GM19099 (cell line): ENCODE results near the gene DNAJB6.

ENCODE experiments used
- POLR2A ChIP-seq: IDR thresholded peaks from 3 replicates; pipeline ENCODE4 v1.6.1; 2011; ENCODE audit warnings: low read depth; ENCODE audit not compliant: insufficient read length; ENCODE audit errors: extremely low read depth

Gene DNAJB6

GRCh38 chr7:157405501-157405900, 68.7 kb downstream of the DNAJB6 start:
- no peak for TF ChIP-seq POLR2A

- TF ChIP-seq POLR2A = no peak
Measured at GRCh38 chr7:157405914-157406810, 69.4 kb downstream of the DNAJB6 start.

DNA sequence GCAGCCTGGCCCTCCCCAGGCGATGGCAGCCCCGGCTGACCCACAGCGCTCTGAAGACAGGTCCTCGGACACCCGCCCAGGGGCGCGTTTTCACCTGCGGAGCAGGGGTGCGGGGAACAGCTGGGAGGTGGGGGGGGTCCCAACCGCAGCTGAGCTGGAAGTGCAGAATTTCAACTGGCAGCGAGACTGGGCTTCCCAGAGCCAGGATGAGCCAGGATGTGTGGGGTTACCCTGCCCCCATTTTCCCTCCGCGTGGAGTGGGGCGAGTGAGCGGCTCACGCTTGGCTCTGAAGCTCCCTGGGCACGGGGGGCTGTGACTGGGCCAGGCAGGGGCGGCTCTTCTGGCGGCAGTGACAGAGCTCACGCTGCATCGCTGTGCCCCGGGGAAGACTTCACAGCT, 70.2 kb downstream of the DNAJB6 start:
- TF ChIP-seq POLR2A = no peak

DNA sequence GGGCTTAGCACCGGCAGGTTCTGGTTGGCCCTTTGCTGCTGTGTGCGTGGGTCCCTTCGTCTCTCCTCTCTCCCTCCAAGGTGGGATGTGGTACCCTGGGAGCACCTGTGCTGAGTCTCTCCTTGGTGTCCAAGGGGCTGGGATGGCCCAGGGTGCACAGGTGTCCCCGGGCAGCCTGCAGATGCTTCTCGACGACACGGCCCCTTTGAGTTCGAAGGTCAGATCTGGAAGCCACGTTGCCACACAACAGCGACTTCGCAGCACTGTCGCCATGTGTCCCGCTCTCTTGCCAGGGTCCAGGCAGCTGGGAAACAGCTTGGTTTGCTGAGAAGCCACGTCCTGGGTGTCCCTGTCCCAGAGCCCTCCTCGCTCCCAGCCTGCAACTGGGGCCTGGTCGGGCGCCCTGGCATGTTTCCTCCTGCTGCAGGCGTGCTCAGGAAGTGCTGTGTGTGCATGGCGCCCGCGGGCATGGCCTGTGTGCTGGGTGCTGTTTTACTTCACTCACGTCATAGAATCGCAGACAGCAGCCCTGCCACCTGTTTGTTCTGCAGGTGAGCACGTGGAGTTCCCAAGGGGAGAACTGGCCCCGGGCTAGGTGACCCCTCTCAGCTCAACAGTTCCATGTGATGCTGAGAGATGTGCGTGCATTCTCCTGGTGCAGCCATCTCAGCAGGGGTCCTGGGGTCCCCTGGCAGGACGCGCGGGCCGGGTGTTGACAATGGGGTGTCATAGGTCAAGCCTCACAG, 70.9 kb downstream of the DNAJB6 start:
- TF ChIP-seq POLR2A = no peak

GRCh38 chr7:157408258-157409101, 71.7 kb downstream of the DNAJB6 start:
- TF ChIP-seq POLR2A = no peak

DNA sequence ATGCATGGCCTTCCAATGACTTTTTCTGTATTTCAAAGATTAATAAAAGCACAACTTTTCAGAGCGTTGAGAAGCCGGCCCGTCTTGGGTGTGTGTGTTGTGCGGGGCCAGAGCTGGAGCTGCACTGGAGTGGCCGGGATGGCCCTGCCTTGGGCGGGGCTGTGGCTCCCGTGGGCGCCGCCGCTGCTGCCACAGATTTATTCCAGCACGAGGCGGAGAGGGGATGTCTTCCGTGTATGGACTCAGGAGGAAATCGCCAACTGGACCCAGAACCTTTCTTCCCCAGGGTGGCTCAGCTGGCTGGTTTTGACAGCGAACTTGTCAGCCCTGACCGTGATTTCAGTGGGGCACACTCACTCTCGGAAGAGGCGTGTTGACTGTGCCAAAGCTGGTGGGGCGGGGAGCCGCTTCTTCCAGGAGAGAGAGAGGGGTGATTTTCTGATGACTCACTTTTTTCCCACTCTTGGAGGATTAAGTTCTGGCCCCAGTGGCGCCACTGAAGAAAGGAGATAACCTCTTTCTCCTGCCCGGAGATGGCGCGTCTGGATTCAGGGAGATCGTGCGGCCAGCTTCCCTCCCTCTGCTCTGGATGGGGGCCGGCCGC, 72.4 kb downstream of the DNAJB6 start:
- TF ChIP-seq POLR2A = no peak

DNA sequence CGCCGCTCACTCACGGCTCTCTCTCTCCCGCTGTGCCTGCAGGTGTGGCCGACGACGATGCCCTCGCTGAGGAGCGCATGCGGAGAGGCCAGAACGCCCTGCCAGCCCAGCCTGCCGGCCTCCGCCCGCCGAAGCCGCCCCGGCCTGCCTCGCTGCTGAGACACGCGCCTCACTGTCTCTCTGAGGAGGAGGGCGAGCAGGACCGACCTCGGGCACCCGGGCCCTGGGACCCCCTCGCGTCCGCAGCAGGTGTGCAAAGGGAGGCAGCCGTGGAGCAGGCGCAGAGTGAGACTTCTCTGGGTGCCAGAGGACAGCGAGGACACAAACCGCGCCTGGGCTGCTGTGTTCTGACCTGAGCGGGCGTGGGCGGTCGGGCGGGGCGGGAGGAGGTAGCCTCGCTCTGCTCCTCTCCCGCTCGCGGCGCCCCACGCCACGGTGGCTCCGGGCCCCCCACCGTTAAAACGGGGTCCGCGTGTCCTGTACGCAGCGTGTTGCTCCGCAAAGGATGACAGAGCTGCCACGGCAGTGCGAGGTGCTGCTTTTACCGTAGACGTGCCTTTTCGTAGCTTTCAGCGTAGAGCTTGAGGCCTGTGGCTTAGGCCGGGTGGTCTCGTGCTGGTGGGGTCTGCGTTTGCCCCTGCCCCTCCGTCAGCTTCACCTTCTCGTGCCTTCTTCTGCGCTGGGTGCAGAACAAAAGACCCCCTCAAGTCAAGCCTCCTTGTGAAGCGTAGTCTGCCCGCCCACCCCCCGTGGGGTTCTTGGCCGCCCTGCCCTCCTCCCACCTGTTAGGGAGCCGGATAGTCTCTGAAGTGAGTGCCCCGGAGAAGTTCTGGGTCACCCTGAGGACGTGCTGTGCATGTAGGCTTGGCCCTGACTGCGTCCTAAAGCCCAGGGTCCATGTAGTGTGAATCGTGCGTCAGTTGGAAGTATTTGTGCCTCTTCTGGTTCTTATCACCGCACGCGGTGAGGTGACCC, 73.2 kb downstream of the DNAJB6 start:
- TF ChIP-seq POLR2A = no peak

GRCh38 chr7:157410831-157411556, 74.2 kb downstream of the DNAJB6 start:
- no peak for TF ChIP-seq POLR2A

DNA sequence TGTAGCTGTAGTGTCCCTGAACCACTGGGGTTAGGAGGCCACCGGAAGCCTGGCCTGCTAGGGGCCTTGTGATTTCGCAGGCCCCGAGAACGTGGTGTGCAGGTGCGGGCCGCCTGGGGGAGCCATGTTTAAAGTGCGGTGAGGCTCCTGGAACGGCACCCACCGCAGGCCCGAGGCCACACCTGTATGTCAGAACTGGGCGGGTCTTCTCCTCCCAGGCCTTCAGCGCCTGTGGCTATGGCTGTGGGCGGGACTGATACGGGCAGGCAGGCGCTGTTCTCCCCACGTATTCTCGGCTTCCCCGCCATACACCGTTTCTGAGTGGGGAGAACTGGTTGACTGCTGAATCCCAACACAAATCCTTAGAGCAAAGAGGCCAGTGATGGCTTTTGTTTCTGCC, 74.8 kb downstream of the DNAJB6 start:
- TF ChIP-seq POLR2A = no peak

GRCh38 chr7:157412021-157412443, 75.2 kb downstream of the DNAJB6 start:
- TF ChIP-seq POLR2A = no peak

DNA sequence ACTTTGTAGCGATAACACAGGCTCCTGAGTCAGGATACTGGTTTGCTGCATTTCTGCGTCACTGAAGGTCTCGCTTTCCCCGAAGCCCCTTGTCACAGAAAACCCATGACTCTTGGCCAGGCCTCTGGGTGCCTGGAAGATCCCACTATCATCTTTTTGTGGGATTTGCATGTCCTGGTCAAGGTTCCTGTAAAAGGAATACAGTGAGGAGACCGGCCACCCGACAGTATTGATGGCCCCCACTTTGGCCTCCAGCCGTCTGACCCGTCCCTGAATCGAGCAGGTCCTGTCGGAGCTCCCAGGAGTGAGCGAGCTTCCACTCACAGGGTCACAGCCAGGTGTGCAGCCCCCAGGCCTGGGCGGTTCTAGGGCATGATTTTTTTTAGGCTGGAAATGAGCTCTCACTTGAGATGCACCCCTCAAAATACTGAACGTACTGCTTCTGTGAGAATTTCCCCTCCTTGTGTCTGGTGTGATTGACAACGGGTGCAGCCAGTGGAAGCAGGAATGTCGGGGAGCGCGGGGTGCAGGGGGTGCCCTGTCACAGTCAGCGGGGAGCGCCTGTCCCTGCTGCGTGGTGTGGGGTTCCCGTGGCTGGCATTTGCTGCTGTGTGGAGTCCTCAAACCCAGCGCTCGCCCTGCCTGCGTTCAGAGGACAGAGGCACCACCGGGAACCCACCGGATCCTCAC, 75.8 kb downstream of the DNAJB6 start:
- no peak for TF ChIP-seq POLR2A
